ENCODE results near the gene ORM1.

The ORM1 gene

DNA sequence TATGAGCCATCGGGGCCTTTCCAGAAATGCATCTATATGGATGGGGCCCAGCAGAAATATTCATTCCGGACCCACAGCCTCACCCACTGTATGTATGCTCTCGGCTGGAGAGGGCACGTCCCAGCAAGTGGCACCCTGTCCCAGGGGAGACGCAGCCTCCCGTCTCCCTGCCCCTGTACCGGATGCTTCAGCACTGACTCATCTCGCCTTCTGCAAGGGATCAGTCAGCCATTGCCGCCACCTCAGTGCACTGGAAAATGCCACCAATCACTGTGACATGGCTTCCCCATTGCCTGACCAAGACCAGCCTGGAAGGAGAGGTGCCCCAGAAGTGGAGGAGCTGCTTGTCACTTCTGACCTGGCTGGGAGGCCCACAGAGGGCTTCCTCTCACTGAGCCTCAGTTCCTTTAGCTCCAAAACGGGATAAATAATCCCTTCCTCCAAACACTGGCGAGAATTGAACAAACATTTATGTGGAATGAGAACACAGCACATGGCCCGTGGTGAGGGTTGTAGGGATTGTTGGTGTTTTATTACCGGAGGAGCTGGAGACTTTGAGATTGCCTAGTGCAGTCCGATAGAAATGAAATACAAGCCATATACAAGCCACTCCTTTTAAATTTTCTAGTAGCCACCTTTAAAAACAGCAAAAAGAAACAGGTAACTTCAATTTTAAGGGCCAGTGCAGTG, 43.9 kb upstream of the ORM1 start:
- DNase-seq (ENCODE audit: low spot score): peak; percentile 94
- POLR2A ChIA-PET (ENCODE audit: low non-redundant PET): no interaction called here
- TF ChIP-seq, protein P1, sequence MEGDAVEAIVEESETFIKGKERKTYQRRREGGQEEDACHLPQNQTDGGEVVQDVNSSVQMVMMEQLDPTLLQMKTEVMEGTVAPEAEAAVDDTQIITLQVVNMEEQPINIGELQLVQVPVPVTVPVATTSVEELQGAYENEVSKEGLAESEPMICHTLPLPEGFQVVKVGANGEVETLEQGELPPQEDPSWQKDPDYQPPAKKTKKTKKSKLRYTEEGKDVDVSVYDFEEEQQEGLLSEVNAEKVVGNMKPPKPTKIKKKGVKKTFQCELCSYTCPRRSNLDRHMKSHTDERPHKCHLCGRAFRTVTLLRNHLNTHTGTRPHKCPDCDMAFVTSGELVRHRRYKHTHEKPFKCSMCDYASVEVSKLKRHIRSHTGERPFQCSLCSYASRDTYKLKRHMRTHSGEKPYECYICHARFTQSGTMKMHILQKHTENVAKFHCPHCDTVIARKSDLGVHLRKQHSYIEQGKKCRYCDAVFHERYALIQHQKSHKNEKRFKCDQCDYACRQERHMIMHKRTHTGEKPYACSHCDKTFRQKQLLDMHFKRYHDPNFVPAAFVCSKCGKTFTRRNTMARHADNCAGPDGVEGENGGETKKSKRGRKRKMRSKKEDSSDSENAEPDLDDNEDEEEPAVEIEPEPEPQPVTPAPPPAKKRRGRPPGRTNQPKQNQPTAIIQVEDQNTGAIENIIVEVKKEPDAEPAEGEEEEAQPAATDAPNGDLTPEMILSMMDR (conservative IDR thresholded peaks at IDR 0.05; ENCODE audit: low read depth): no peak
- peak overlapping the region; percentile 94 for H3K27ac ChIP-seq
- CTCF ChIA-PET: interaction anchor here (0.6 to 3.3 kb wide), 3 partner anchors 9 to 124 kb away, joined by 3 to 10 read pairs (median 6); no protein-coding TSS in a partner anchor

DNA sequence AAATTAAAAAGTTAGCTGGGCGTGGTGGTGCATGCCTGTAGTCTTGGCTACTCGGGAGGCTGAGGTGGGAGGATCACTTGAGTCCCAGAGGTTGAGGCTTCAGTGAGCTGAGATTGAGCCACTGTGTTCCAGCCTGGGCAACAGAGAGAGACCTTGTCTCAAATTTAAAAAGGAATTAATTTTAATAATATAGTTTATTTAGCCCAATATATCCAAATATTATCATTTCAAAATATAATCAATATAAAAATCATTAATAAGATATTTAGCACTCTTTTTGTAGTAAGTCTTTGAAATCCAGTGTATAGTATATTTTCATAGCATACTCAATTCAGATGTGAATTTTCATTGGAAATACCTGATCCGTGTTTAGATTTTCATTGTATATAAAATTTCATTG, 43.2 kb upstream of the ORM1 start:
- ChIA-PET POLR2A (ENCODE audit: low non-redundant PET) (no interaction called here), CTCF (interaction anchor here (1.2 to 3.3 kb wide), 2 partner anchors 11 to 125 kb away, joined by 3 to 10 read pairs; no protein-coding TSS in a partner anchor)
- peak overlapping the region; percentile 94 for H3K27ac ChIP-seq
- DNase-seq (ENCODE audit: low spot score): no peak
- TF ChIP-seq, protein P1 (conservative IDR thresholded peaks at IDR 0.05; ENCODE audit: low read depth): no peak

DNA sequence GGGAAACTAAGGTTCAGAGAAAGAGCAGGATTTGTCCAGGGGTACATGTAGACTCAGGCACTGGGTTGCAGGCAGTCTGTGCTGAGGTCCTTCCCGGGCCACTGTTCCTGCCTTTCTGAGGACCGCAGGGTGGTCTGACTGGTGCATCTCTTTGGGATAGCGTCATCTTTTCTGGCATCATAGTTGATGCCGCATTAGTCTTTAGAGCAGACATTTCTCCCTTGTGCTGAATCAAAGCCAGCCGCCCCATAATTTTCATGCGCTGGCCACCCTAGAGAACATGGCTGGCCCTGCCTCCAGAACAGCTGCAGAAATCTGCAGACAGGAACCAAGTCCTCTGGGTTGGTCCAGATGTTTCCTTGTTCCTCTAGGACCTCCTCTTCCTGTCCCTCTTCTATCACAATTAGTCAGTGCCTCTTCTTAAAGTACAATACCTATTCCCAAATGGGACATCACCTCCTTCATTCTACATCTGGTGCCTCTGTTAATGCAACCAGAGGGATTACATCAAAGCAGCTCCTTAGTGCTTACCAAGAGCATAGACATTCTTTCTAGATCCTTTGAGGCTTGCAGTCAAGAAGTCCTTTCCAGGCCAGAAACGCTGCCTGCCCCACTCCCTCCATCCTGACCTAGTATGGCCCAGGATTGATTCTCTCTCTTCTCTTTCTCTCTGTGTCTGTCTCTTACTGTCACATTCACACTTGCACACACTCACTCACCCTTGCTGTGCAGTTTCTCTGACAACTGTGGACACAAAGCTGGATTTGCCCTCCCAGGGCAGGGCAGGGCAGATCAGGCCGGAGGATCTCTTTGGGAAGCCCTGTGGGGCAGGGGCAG, 42.0 kb upstream of the ORM1 start:
- ChIA-PET POLR2A (ENCODE audit: low non-redundant PET) (no interaction called here), CTCF (interaction anchor here (3.3 kb wide), 1 partner anchor 10 kb away, joined by 10 read pairs; no protein-coding TSS in a partner anchor)
- peak overlapping the region; percentile 94 for H3K27ac ChIP-seq
- no peak for DNase-seq (ENCODE audit: low spot score)
- TF ChIP-seq, protein P1 (conservative IDR thresholded peaks at IDR 0.05; ENCODE audit: low read depth): no peak

DNA sequence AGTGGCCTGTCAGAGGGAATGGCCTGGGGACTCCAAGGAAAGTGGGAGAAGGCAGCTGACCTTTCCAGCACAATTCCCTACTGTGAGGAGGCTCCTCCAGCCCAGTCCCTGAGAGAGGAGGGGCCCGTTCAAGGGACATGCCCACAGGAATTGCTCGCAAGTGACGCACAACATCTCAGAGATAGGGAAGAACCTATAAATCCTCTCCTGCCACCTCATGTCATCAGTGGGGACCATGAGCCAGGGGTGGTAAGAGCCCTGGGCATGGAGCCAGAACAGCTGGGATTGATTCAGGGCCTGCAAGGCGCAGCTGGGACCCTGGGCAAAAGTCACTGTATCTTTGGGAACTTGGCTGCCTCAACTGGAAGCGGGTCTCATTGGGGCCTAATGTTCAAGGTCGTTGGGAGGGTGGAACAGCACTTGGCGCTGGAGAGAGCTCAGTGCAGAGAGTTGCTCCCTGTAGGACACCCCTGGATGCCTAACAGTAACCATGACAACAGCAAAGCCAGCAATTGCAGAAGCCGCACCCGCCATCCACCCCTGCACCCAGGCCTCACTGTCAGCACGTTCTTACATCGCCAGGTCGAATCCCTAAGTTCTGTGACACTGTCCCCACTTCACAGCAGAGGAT, 41.3 kb upstream of the ORM1 start:
- ChIA-PET POLR2A (ENCODE audit: low non-redundant PET) (no interaction called here), CTCF (interaction anchor here (0.6 kb wide), 1 partner anchor 127 kb away, joined by 3 read pairs; no protein-coding TSS in a partner anchor)
- DNase-seq (ENCODE audit: low spot score): no peak
- H3K27ac ChIP-seq: peak overlapping the region; percentile 68
- TF ChIP-seq, protein P1 (conservative IDR thresholded peaks at IDR 0.05; ENCODE audit: low read depth): no peak

DNA sequence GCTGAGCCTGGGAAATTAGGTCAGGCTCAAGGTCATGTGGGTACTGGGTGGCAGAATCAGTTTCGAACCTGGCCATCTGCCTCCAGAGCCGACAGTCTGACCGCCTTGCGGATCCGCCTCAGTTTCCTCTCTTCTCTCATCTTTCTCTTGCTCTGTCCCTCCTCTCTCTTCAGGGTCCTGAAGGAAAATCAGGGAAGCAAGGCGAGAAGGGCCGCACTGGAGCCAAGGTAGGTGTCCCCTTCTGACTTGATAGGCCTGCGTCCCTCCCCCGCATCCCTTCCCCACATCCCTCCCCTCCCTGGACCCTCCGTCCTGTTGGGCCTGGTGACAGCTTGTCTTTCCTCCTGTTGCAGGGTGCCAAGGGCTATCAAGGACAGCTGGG, 40.8 kb upstream of the ORM1 start:
- H3K27ac ChIP-seq: peak overlapping the region; percentile 68
- no peak for DNase-seq (ENCODE audit: low spot score)
- ChIA-PET POLR2A (ENCODE audit: low non-redundant PET) (no interaction called here), CTCF (interaction anchor here (0.6 to 1.0 kb wide), 3 partner anchors 127 to 423 kb away, joined by 3 to 6 read pairs (median 3); no protein-coding TSS in a partner anchor)
- TF ChIP-seq, protein P1 (conservative IDR thresholded peaks at IDR 0.05; ENCODE audit: low read depth): no peak

DNA sequence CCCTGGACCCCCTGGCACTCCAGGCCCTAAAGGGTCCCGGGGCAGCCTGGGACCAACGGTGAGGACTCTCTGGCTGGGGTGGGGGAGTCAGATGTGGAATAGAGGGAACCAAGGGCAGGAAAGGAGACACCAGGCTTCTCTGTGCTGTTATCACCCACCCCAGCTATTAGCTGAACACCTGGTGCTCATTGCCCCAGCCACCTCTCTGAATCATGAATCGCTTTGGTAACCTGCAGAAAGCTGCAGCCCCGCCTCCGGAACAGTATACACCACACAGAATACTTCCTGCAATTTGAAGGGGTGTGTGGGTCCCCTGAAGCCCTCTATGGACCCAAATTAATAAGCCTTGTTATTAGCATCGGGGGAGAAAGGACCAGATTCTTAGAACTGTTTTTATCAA, 40.4 kb upstream of the ORM1 start:
- no peak for DNase-seq (ENCODE audit: low spot score)
- CTCF ChIA-PET: interaction anchor here (0.6 to 1.0 kb wide), 4 partner anchors 15 to 423 kb away, joined by 3 to 6 read pairs (median 3); no protein-coding TSS in a partner anchor
- POLR2A ChIA-PET (ENCODE audit: low non-redundant PET): no interaction called here
- peak overlapping the region; percentile 68 for H3K27ac ChIP-seq
- TF ChIP-seq, protein P1 (conservative IDR thresholded peaks at IDR 0.05; ENCODE audit: low read depth): no peak

Data from RWPE1 (cell line).